GM18909 (cell line): ENCODE data around the gene CAPN1.
"Not testable (repeated sequence)": the region's sequence is repeated elsewhere in the genome, so short reads cannot be mapped to it uniquely, and the experiment has no call there.

Experiments
- ATAC-seq: cut with Tn5 transposase; IDR thresholded peaks from one replicate; pipeline ENCODE4 v1.9.1; 2021; ENCODE audit warnings: mild to moderate bottlenecking; ENCODE audit not compliant: unreplicated experiment, poor library complexity

CAPN1 gene

DNA sequence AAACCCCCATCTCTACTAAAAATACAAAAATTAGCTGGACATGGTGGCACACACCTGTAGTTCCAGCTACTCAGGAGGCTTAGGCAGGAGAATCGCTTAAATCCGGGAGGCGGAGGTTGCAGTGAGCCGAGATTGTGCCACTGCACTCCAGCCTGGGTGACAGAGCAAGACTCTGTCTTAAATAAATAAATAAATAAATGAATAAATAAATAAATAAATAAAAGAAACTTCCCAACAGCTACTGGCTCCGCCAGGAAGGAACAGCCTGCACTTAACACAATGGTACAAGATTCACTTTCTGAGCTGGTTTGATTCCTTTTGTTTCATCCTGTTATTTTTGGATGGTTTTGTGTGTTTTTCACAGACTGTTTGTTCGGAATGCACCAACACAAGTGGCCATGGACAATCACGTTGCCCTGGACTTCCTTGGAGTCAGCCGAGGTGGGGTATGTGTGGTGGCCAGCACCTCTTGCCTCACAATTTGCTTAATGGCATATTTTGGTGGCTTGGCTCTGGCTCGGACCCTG is 66.5 kb downstream of the CAPN1 start:
- ATAC-seq = not testable (repeated sequence)

DNA sequence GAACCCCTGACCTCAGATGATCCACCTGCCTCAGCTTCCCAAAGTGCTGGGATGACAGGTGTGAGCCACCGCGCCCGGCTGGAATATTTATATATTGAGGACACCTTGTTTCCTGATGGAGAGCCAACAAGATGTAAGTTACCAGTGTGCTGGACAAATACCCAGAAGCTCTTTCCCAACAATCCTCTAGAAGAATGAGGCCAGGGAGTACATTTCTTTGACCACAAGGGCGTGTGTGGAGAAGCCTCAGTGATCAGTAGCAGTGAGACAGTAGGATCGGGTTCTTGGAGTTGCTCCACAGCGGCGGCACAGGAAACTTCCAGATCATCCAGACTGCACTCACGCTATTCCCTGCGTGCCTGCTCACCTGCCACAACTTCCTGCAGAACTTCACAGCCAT is 69.7 kb downstream of the CAPN1 start:
- no peak for ATAC-seq

- ATAC-seq = no peak
These were observed 73.0 kb downstream of the CAPN1 start for GRCh38 chr11:65254724-65255123.

DNA sequence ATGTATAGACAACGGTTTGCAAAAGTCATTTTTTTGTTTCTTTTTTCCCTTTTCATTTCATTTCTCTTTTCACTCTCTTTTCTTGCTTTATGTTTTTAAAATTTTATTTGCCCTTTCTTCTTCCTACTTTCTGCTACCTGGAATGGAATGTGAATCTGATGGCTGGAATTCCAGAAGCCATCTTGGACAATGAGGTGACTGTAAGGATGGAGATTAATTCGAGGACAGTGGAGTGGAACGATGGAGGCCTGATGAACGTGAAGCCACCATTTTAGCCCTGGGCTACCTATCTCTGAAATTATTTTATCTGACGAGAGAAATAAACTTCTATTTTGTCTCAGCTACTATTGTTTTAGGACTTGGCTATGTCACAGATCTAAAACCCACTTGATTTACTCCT is 77.3 kb downstream of the CAPN1 start:
- ATAC-seq = no peak

DNA sequence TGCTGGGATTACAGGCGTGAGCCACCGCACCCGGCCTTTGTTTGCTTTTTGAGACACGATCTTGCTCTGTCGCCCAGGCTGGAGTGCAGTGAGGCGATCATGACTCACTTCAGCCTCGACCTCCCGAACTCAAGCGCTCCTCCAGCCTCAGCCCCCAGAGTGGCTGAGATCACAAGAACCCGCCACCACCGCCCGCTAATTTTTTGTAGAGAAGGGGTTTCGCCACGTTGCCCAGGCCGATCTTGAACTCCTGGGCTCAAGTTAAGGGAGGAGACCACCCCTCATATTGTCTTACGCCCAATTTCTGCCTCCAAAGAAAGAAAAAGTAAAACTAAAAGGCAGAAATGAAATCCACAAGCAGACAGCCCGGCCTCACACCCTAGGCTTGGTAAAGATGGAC is 78.6 kb downstream of the CAPN1 start:
- no peak for ATAC-seq

GRCh38 chr11:65260756-65261590 is 79.2 kb downstream of the CAPN1 start:
- peak; percentile 21 for ATAC-seq
